Panc1 (cell line): ENCODE results near the gene SCG5. TPM values are rescaled to one million over a fixed set of nuclear protein-coding genes. Genes with fewer than 3 reads are reported as not detected.

Experiments used
- ATAC-seq: fragments of 200-7000 bp; cut with Tn5 transposase; 2 replicates; pipeline ENCODE4 v1.9.1; 2020; ENCODE audit warnings: mild to moderate bottlenecking, moderate library complexity
- BruUV-seq: library from RNA; stranded (reverse); fragments of 400-500 nt; replicated peaks from 2 replicates; lab custom pipeline; 2021; lab: Mats Ljungman, UMichigan
- CTCF ChIA-PET: fragments of 300-600 bp; sonication (Branson Sonifier 250); formaldehyde crosslinking; loops from one replicate; lab custom pipeline; 2022; ENCODE audit warnings: antibody characterized with exemption; lab: Charles Lee
- POLR2A ChIA-PET: fragments of 300-600 bp; sonication (Branson Sonifier 250); formaldehyde crosslinking; loops from one replicate; lab custom pipeline; 2022; ENCODE audit warnings: antibody characterized with exemption; lab: Charles Lee
- DNase-seq: peaks from one replicate; pipeline ENCODE4 v3.0.0-alpha.2; 2010; ENCODE audit warnings: low read depth, low spot score
- H3K27ac ChIP-seq: 2 replicates; pipeline ENCODE4 v1.5.1; 2011; ENCODE audit warnings: mild to moderate bottlenecking, low read length, inconsistent platforms
- H3K27me3 ChIP-seq: fragments of 200-500 bp; sonication (Bioruptor generic); 2 replicates; pipeline ENCODE4 v1.6.0; 2014; ENCODE audit warnings: low read length, inconsistent platforms; ENCODE audit not compliant: control insufficient read depth, insufficient read depth
- H3K36me3 ChIP-seq: fragments of 200-500 bp; sonication (Bioruptor generic); 2 replicates; pipeline ENCODE4 v1.5.1; 2014; ENCODE audit warnings: inconsistent platforms, mild to moderate bottlenecking, low read length, moderate library complexity; ENCODE audit not compliant: control insufficient read depth, insufficient read depth
- H3K4me1 ChIP-seq: 2 replicates; pipeline ENCODE4 v1.5.1; 2011; ENCODE audit warnings: inconsistent platforms, mild to moderate bottlenecking, low read length, moderate library complexity; ENCODE audit not compliant: control insufficient read depth, insufficient read depth
- H3K4me3 ChIP-seq, 2 experiments: 2 replicates each; pipeline ENCODE4 v1.5.1; 2011 to 2012; ENCODE audit warnings: low read depth in 2 of 2, low read length in 2 of 2, mild to moderate bottlenecking in 2 of 2, inconsistent platforms in 1 of 2, moderate library complexity in 1 of 2
- H3K9me3 ChIP-seq: fragments of 200-500 bp; sonication (Bioruptor generic); 2 replicates; pipeline ENCODE4 v1.5.1; 2014; ENCODE audit warnings: low read depth, mild to moderate bottlenecking, inconsistent platforms, low read length, moderate library complexity; ENCODE audit not compliant: control insufficient read depth, insufficient read depth
- CTCF ChIP-seq: fragments of 450-650 bp; IDR thresholded peaks from 2 replicates; pipeline ENCODE4 v1.5.1; 2017; ENCODE audit warnings: mild to moderate bottlenecking
- POLR2AphosphoS5 ChIP-seq: IDR thresholded peaks from 2 replicates; pipeline ENCODE4 v1.6.1; 2012; ENCODE audit warnings: mild to moderate bottlenecking, low read depth, low read length, moderate library complexity
- REST ChIP-seq, 2 experiments: IDR thresholded peaks; 2 replicates each; pipeline ENCODE4 v1.6.1; 2011 to 2012; ENCODE audit warnings: low read depth in 2 of 2, control low read depth in 1 of 2, low read length in 1 of 2, mild to moderate bottlenecking in 1 of 2, moderate library complexity in 1 of 2; ENCODE audit not compliant: insufficient read depth in 1 of 2
- SIN3A ChIP-seq: IDR thresholded peaks from 2 replicates; pipeline ENCODE4 v1.6.1; 2012; ENCODE audit warnings: low read depth, mild to moderate bottlenecking, low read length, moderate library complexity, borderline replicate concordance; ENCODE audit not compliant: insufficient read depth
- TCF7L2 ChIP-seq: IDR thresholded peaks from 2 replicates; pipeline ENCODE4 v1.6.1; 2011; ENCODE audit warnings: mild to moderate bottlenecking, low read depth, low read length, inconsistent platforms
- in situ Hi-C: cut with HindIII; loops from 2 replicates; pipeline ENCODE4 v1.10.0; 2016; ENCODE audit warnings: low sequenced_read_pairs, low pct_unique_long_range_greater_than_20kb
- intact Hi-C: fragments of 100-400 bp; cut with micrococcal nuclease; formaldehyde crosslinking; loops from one replicate; pipeline ENCODE4 v1.10.0; 2022; ENCODE audit not compliant: unreplicated experiment
- total RNA-seq: library from RNA; stranded (reverse); gene quantifications from one replicate; pipeline ENCODE4 v1.2.1, GENCODE V29; 2021; ENCODE audit not compliant: unreplicated experiment

SCG5 gene
- total RNA-seq, 1 experiment from 2014 or later = 0.67 TPM

GRCh38 chr15:32721596-32721995, 80.1 kb downstream of the SCG5 start:
- H3K27me3 ChIP-seq = peaks cover 24% of the 10 kb centered on the region
- intact Hi-C loops = no loop called here
- ChIA-PET CTCF (no interaction called here), POLR2A (no interaction called here)
- H3K9me3 ChIP-seq = no peaks in the 10 kb centered on the region
- ATAC-seq (no peak), DNase-seq (no peak)
- no peaks in the 10 kb centered on the region for H3K36me3 ChIP-seq
- in situ Hi-C loops = no loop called here
- TF ChIP-seq CTCF (no peak), REST (IDR thresholded peaks at IDR 0.05; ENCODE audit: insufficient read depth in 1 of 2, low read depth in 2 of 2, low read length in 1 of 2) (no peak), POLR2AphosphoS5 (no peak), TCF7L2 (no peak), SIN3A (no peak)
- no TSS peak for BruUV-seq
- no peak overlapping the region for H3K4me3 ChIP-seq
- H3K4me1 ChIP-seq = no peaks in the 10 kb centered on the region
- no peak overlapping the region for H3K27ac ChIP-seq

- in situ Hi-C loops = no loop called here
- POLR2A ChIA-PET = interaction anchor here (0.5 kb wide), 1 partner anchor 9 kb away, joined by 11 read pairs; no protein-coding TSS in a partner anchor
These were observed 80.6 kb downstream of the SCG5 start for GRCh38 chr15:32722136-32722535.

More at GRCh38 chr15:32722136-32722535, 80.6 kb downstream of the SCG5 start:
- peaks cover 18% of the 10 kb centered on the region for H3K27me3 ChIP-seq
- intact Hi-C loops = no loop called here
- no peak overlapping the region for H3K4me3 ChIP-seq
- no peaks in the 10 kb centered on the region for H3K36me3 ChIP-seq
- TF ChIP-seq REST (IDR thresholded peaks at IDR 0.05; ENCODE audit: insufficient read depth in 1 of 2, low read depth in 2 of 2, low read length in 1 of 2) (no peak), POLR2AphosphoS5 (no peak), CTCF (no peak), SIN3A (no peak), TCF7L2 (no peak)
- CTCF ChIA-PET = no interaction called here
- H3K4me1 ChIP-seq = no peaks in the 10 kb centered on the region
- H3K9me3 ChIP-seq = no peaks in the 10 kb centered on the region
- no peak for DNase-seq
- no peak overlapping the region for H3K27ac ChIP-seq
- no TSS peak for BruUV-seq
- ATAC-seq = no peak
